IPS DF 4.7 (cell line): Measurements from ENCODE around the gene CFAP47.
"Not testable (repeated sequence)": the region's sequence is repeated elsewhere in the genome, so short reads cannot be mapped to it uniquely, and the experiment has no call there.

Experiments used
- DNase-seq: peaks from one replicate; pipeline ENCODE4 v3.0.0-alpha.2; 2013; ENCODE audit warnings: low spot score; ENCODE audit errors: extremely low read depth

The CFAP47 gene, protein sequence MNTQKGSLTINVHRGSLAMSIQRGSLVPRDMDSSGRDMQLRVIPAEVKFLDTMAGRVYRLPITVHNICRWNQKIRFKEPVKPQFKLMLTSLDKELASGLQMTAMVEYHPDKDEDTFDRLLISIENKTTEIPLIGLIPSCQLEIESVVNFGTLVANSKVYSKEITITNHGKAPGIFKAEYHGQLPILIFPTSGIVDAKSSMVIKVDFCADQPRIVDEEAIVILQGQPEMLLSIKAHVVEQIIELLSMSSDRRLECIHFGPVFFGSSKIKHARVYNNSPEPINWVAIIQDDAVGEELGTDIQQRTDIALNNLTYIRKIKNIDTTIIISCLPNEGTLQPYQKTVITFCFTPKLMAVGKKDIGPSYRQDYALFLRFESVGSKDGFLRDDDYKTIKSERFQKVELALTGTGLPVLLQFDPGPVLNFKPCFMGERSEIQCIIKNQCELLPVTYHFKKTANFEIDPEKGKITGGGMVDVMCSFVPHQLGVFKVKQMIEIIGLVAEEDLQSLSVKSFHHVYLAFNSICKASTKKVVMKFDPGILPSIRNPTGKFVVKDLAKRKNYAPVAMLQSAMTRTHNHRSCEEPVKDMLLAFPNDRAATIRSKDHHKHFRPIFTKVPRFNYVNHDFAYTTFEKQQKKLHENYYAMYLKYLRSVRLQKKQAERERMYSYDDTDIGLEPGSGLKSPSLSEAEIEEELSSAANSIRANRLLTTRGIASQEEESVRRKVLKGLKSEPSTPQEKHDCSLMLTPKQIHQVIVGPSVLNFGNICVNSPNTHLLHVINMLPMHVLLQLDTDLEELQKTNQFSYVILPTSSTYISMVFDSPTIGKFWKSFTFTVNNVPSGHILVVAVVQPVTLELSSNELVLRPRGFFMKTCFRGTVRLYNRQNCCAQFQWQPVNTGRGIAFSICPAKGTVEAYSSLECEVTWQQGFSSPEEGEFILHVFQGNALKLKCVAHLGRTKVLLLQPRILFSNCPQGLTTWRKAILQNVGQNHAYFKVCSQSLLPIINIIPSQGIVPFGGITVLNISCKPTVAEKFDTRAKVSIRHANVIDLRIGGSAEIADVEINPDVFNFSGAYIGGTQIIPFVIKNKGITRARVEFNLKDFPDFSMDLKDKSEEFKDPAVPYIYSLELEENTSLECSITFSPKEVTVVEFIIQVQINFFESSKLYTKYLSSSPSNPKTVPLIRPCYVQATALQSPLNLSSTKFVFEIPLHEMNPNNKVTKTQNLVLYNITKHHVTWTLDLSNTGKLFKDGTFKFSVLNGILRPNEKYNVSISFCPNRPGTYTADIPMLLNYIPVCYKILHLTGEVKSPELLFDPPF (N-terminal part only)

DNA sequence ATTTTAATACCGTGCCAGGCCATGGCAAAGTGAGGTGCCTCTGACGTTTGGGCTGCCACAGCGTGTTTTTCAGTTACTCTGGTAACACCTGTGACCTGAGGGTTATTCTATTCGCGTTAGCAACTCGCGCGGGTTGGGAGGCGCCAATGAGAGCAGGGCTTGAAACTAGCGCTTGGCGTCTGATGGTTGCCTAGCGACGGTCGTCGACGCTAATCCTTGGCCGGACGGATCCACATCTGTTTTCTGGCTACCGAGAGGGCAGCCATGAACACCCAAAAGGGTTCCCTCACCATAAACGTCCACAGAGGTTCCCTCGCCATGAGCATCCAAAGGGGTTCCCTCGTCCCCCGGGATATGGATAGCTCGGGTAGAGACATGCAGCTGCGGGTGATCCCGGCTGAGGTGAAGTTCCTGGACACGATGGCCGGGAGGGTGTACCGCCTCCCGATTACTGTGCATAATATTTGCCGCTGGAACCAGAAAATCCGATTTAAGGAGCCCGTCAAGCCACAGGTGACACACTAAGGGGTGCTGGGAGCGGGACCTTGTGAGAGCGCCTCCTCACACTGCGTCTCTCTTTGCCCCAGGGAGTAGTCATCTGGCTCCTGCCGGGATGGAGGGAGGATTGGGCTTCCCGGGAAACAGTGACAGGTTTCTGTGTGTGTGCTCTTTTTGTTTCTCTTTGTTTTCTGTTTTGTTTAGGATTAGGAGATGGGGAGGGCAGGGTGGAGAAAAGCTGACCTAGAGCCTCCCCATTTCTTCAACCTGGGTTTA lies at the start of gene CFAP47:
CFAP47 (plus strand) TSS at position 199 of the 774 bp plus-strand sequence; CDS start at position 265, 66 bp downstream.
- peak; percentile 22 for DNase-seq

DNA sequence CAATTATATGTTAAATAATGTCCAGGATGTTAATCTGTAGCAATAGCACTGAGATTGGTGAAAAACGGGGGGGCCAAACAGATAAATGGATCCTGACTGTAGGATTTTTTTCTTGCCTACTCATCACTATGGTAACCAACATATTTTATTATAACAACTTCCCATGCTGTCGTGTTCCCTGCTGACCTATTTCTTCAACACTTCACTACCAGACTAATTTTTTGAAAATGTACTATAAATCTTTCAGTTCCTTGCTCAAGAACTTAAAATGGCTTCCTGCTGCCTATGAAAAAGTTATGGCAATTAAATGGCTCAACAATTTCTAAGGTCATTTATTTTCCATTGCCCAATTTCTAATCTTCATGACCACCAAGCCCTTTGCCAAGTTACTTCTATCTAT lies 38.9 kb upstream of the CFAP47 start:
- DNase-seq = no peak

DNA sequence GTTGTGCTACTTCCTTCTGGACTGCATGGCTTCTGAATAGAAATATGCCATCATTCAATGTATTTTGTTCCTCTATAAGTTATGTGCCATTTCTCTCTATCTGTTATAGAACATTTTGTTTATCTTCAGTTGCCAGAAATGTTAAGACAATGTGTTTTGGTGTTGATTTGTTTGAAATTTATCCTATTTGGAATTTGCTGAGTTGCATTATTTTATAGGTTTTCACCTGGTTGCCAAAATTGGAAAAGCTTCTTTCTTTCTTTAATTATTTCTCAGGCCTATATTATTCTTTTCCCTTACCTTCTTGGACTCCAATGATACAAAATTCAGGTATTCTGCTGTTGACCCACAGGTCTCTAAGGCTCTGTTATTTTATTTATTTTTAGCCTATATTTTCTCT lies 33.4 kb upstream of the CFAP47 start:
- no peak for DNase-seq

DNA sequence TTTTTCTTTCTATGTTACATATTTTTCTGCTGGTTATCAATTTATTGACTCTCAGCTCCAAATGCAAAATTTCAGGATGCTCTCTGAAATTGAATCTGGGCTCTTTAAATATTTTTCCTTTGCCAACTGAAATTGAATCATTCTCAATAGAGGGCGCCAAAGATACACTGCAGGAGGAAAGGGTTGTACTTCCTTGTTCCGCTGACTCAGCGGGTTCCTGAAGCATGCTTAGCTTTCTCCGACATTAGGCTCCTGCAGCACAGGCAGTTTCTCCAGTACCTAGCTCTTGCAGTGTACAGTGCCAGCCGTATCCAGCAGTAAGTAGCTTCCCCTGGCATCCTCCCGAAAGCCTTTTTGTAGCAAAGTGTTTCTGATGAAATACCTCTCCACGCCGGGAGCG lies 28.8 kb upstream of the CFAP47 start:
- DNase-seq = no peak

DNA sequence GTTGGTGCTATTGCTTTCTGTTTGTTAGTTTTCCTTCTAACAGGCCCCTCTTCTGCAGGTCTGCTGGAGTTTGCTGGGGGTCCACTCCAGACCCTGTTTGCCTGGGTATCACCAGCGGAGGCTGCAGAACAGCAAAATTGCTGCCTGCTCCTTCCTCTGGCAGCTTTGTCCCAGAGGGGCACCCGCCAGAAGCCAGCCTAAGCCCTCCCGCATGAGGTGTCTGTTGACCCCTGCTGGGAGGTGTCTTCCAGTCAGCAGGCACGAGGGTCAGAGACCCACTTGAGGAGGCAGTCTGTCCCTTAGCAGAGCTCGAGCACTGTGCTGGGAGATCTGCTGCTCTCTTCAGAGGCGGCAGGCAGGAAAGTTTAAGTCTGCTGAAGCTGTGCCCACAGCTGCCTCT lies 67.3 kb downstream of the CFAP47 start:
- not testable (repeated sequence) for DNase-seq

DNA sequence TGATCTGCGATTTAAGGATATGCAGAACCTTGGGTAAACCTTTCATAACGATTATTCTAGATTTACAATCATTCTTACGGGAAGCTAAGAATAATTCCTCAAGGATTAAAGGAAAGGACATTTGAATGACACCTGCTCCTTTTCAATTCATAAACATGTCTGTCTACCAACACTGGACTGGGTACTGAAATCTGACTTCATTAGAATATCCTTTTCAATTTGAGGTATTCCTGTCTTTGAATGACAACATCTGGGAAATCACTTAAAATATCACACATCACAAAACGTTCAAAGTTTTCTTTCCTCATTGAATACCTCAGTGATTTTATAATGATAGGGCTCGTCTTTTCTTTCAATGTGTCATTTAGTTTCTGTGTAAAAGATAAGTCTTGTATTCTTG lies 87.7 kb downstream of the CFAP47 start:
- DNase-seq = no peak

DNA sequence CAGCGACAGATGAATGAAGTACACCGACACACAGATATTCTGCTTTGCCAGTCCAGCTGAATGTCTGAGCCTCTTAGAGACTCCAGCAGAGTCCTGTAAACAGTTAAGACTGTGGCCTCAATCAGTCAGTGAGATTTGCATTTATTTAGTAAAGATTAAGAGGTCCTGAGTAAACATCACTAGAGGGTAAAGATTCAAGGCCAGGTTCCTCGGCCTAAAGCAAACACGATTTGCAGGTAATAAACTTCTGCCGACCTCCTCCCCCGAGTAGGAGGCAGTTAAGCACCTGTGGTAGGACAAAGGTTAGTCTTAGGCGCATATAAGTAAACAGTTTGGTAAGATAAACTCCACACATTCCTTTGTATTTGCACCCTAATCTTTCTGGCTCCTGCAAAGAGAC lies 99.6 kb downstream of the CFAP47 start:
- DNase-seq = no peak

DNA sequence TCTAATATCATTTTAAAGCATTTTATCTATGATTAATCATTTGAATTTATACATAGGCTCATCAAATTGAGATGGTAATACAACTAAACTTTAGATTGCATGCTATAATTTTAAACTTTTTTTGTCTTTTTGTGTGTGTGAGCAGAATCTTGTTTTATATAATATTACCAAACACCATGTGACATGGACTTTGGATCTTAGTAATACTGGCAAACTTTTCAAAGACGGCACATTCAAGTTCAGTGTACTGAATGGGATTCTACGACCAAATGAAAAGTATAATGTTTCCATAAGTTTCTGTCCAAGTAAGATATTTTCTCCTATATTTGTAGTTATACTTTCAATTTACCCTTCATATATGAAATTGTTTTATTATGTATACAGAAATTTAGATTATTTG lies 116.0 kb downstream of the CFAP47 start:
- no peak for DNase-seq

DNA sequence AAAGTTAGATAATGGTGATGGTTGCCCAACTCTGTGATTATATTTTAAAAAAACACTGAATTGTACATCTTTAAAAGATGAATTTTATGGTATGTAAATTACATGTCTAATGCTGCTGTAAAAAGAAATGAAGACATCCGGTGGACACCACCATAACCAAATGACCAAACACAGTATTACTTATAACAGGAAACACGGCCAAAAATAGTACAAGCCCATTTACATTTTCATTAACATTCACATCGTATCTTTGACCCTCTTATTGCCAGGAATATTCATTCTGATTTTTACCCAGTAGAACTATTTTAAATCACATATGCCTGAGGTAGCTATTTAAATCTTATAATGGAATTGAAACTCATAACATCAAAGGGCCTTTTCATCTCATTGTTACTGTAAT lies 143.2 kb downstream of the CFAP47 start:
- DNase-seq = no peak

DNA sequence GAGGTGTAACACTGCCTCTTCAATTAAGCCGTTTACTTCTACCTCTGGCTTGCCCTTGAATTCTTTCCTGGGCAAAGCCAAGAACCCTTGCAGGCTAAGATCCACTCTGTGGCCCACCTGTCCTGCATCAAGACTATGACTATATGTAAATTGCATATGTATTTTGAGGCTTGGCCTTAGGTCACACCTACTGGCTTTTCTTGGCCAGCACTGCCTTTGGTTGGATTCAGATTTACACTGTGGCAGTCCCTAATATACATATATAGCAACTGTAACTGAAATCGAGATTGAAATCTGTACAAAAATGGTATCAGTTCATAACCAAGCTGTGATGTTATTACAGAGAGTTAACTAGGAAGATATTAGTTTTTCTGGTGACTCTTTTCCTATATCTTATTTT lies 151.5 kb downstream of the CFAP47 start:
- no peak for DNase-seq

DNA sequence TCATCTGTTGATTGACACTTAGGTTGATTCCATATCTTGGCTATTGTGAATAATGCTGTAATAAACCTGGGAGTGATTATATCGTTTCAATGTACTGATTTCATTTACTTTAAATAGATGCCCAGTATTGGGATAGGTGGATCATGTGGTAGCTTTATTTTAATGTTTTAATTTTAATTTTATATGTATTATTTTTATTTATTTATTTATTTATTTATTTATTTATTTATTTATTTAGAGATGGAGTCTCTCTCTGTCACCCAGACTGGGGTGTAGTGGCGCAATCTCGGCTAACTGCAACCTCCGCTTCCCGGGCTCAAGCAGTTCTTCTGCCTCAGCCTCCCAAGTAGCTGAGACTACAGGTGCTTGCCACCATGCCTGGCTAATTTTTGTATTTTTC lies 155.5 kb downstream of the CFAP47 start:
- not testable (repeated sequence) for DNase-seq

DNA sequence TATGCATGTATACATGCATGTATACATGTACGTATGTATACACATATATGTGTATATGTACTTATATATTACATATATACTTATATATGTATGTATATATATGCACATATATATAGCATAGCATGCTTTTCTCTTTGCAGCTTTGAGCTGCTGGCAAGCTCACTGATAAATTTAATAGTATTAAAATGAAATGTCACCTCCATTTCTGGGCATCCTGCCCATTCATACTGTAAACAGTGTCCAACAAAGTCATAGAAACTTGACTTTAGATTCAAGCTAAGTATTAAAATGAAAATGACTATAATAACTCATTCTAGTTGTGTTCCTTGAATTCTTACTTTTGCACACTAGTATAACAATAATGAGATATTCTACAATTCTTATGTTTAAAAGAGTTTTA lies 163.7 kb downstream of the CFAP47 start:
- no peak for DNase-seq

DNA sequence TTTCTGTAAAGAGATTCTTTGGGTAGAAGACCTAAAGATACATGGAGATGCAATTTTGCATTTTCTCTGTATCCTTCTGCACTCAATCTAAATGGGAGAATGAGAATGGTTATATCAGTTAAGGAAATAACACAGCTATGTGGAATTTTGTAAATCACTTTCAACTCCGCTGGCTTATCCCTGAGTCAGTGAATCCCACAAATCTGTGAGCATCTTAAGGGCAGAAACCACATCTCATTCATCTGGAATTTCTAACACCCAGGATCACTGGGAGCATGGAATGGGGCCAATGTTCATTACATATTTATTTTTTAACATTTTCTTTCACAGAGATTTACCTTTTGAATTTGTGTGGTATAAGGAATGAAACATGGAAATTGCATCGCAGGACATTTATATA lies 167.8 kb downstream of the CFAP47 start:
- no peak for DNase-seq

DNA sequence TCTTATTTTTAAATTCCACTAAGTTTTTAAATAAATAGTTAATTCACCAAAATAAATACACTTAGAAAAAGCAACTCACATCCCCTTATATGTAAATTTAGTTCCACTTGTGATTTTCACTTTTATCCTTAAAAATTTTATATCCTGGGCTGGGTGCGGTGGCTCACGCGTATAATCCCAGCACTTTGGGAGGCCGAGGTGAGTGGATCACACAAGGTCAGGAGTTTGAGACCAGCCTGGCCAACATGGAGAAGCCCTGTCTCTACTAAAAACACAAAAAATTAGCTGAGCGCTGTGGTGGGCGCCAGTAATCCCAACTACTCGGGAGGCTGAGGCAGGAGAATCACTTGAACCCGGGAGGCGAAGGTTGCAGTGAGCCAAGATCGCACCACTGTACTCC lies 169.4 kb downstream of the CFAP47 start:
- not testable (repeated sequence) for DNase-seq

DNA sequence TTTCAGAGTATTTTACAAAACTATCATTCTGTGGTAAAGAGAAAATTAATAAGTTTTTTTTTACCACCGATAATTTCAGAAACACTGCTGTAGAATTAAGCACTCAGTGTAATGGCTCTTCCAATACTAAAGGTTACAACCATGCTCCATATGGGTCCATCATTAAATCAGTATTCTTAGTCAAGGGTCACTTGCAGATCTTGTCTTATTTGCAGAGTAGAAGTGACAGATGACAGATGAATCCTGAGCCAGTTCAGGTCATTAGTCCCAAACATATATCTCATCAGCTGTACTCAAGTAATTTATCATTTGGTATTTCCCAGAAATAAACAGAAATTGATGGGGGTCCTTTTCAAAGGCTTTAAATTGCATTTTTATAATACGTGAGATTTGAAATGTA lies 182.9 kb downstream of the CFAP47 start:
- no peak for DNase-seq

DNA sequence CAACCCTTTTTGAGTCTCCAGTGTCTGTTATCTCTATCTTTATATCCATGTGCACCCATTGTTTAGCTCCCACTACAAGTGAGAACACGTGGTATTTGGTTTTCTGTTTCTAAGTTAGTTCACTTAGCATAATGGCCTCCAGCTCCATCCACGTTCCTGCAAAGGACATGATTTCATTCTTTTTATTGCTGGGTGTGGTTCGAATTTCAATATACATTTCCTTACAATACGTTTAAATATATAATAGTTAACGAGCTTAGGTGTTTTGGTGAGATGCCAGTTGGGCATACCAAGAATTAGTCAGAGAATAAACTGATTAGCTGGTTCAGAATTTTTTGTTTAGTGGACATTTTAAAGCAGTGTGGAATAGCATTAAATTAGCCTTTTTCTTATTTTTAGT lies 196.7 kb downstream of the CFAP47 start:
- no peak for DNase-seq

DNA sequence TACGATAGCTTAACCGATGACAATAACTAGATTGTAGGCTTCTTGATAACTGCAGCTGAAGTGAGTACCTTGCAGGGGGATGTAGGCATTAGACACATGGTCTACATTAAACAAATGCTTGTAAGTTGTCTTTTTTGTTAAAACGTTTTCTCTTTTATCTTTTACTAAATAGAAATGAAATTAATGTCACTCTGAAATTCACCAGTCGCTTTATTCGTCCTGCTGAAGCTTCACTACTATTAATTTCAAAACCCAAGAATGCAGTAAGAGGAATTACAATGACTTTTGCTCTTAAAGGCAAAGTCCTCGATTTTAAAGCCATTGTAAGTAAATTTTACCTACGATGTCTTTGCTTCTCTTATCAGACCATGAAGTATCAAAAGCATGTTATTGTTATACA lies 239.7 kb downstream of the CFAP47 start:
- no peak for DNase-seq

DNA sequence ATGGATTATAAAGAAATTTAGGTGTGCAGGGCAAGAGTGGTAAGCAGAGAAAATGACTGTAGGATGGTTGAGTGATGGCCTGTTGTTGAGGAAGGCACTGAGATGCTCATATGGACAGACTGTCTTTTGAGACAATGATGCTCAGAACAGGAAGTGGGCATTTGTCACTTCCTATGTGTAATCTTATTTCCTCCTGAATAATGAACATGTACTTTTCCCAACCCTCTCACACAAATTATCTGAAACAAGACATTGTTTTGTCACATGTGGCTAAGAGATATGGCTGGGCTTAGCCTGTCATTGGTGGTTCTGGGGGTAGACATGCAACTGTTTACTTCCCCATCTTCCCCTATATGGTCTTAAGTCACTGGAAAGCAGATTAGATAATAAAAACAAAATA lies 240.5 kb downstream of the CFAP47 start:
- no peak for DNase-seq

DNA sequence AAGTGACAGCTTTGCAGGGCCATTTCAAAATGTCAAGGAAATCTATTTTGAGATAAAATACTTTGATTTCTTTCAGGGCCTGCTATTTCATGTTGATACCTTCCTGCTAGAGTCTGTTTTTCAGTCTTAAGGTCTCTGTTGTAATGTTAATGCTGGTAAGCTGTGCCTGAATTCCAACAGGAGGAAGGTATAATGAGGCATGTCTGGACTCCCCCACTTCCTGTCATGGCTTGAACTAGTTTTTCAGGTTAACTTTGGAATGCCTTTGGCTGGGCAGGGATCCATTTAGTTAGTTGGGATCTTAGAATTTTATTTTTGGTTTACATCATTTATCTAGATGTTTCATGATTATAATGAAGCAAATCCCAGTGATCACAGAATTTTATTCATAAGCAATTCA lies 279.0 kb downstream of the CFAP47 start:
- DNase-seq = no peak

DNA sequence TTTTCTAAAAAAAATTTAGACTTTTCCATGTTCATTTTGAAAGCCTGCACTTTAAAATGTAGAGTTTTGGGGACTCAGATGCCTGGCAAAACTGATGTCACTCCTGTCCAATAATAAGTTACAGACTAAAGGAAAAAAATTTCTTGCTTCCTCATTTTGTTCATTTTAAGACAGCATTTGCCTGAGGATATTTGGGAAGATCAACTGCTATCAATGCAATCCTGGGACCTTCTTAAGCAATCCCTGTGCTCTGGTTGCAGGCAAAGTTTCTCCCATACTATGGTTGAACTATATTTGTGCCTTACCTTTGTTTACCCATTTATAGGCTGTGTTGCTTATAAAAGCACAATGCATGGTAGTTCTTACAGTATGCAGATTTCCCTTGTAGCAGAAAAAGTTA lies 280.4 kb downstream of the CFAP47 start:
- DNase-seq = no peak

DNA sequence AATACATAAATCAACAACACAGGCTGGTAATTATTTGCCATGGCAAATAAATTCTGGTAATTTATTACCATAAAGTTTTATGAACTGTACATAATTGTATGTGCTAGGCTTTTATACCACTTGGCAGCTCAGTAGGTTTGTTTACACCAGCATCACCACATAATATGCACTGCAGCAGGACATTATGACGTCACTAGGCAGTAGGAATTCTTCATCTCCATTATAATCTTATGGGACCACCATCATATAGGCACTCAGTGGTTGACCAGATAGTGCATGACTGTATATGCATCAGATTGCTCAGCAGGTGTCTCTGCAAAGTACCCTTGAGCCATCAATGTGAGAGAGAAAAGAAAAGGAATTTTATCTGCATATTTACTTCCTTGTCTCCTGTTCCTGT lies 295.4 kb downstream of the CFAP47 start:
- no peak for DNase-seq
